Fibroblast of mammary gland (primary cell): ENCODE measurements around the gene MC3R.

ENCODE experiments used
- DNase-seq: peaks from one replicate; pipeline ENCODE4 v3.0.0-alpha.2; 2010; ENCODE audit warnings: low read depth
- H3K4me3 ChIP-seq: 2 replicates; pipeline ENCODE4 v1.5.1; 2011; ENCODE audit warnings: low read depth, mild to moderate bottlenecking, low read length, moderate library complexity; ENCODE audit not compliant: control insufficient read depth
- TF ChIP-seq, protein P1 (sequence below): conservative IDR thresholded peaks from 2 replicates; pipeline ENCODE4 v1.5.1; 2011; ENCODE audit warnings: low read depth, low read length, inconsistent platforms; ENCODE audit not compliant: control insufficient read depth, insufficient read depth

The MC3R gene

DNA sequence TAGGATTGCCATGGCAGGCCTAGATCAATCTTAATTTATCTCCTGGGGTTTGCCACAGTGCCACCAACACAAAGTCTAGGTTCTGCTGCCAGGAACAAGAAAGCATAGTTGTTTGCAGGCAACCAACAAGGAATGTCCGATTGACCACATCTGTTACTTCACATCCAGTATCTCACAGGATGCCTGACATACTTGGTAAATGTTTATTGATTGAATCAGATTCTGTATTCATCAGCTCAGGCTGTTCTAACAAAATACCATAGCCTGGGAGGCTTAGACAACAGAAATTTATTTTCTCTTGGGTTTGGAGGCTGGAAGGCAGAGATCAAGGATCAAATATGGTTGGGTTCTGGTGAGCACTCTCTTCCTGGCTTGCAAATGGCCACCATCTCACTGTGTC lies 26.3 kb upstream of the MC3R start:
- DNase-seq = peak; percentile 57
- TF ChIP-seq, protein P1, sequence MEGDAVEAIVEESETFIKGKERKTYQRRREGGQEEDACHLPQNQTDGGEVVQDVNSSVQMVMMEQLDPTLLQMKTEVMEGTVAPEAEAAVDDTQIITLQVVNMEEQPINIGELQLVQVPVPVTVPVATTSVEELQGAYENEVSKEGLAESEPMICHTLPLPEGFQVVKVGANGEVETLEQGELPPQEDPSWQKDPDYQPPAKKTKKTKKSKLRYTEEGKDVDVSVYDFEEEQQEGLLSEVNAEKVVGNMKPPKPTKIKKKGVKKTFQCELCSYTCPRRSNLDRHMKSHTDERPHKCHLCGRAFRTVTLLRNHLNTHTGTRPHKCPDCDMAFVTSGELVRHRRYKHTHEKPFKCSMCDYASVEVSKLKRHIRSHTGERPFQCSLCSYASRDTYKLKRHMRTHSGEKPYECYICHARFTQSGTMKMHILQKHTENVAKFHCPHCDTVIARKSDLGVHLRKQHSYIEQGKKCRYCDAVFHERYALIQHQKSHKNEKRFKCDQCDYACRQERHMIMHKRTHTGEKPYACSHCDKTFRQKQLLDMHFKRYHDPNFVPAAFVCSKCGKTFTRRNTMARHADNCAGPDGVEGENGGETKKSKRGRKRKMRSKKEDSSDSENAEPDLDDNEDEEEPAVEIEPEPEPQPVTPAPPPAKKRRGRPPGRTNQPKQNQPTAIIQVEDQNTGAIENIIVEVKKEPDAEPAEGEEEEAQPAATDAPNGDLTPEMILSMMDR = no peak
- H3K4me3 ChIP-seq = no peak overlapping the region

DNA sequence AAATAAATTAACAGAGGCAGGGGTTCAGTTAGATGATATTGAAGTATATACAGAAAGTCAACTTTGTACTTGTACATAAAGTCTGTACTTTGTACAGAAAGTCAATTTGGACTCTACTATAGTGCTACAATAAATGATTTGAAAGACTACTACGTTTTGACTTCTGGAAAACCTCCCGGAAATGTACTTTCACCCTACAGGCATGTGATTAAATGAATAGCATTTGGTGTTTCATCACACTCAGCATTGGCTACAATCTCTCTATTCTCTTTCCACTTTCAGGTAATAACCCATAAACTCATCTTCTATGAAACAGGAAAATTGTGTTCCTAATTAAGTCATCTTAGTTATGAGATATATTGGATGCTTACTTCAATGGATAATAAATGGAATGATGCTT lies 25.6 kb upstream of the MC3R start:
- no peak overlapping the region for H3K4me3 ChIP-seq
- TF ChIP-seq, protein P1 = no peak
- DNase-seq = no peak

DNA sequence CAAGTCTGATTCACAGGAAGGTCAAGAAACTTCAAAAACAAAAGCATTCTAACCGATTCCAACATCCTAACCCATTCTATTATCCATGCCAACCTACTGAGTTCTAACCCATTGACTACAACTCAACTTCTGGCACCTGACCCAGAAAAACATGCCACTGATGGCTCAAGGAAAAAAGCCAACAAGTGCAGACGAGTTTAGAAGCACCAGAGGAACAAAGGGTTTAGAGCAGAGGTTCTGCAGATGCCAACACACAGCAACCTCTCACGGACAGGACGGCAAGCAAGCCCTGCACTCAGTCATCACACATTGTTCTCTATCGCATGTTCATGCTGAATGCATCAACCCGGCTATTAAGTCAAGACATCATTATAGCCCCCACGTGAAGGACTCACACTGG lies 25.2 kb upstream of the MC3R start:
- DNase-seq = no peak
- H3K4me3 ChIP-seq = no peak overlapping the region

DNA sequence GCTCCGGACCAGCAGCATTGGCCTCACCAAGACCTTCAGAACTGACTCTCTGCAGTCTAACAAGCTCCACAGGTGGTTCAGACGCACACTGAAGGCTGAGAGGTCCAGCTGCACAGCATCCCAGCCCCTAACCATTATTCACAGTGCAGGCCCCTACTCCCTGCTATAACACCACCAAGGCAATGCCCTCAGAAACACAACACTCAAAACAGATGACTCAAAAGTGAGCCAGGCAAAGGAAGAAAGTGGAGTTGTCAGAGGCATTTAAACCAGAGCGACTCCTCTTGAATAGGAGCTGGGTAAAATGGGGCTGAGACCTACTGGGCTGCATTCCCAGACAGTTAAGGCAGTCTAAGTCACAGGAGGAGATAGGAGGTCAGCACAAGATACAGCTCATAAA lies 20.5 kb upstream of the MC3R start:
- no peak overlapping the region for H3K4me3 ChIP-seq
- DNase-seq = no peak
- TF ChIP-seq, protein P1 = no peak

More for the DNA sequence above, 25.2 kb upstream of the MC3R start:
- TF ChIP-seq, protein P1 = no peak

DNA sequence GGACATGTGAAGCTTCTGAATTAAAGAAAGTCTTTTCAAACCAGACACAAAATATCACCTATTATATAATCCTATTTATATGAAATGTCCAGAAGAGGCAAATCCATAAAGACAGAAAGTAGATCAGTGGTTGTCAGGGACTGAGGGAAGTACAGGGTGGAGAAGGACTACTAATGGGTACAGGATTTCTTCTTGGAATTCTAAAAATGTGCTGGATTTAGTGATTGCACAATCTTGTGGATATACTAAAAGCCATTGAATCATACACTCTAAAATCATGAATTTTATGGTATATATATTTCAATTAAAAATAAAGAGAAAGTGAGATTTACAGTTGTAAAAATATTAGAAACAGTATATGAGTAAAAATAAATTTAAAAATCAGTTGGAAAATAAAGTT lies 18.7 kb upstream of the MC3R start:
- TF ChIP-seq, protein P1 = no peak
- peak; percentile 10 for DNase-seq
- H3K4me3 ChIP-seq = no peak overlapping the region

DNA sequence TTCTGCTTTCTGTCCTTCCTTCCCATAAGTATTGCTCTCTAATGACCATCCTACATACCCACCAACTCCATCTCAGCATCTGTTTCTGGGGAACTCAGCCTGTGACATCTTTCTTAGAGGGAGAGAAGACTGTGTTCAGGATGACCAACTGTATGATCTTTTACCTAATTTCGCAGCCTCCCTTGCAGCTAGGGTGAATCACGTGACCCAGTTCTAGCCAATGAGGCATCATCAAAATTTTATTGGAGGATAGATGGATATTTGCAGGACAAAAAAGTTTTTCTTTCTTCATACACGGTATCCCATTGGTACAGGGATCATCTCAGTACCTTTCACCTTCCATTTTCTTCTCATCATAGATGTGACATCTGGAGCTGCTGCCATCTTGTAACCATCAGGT lies 14.4 kb upstream of the MC3R start:
- TF ChIP-seq, protein P1 = no peak
- no peak for DNase-seq

DNA sequence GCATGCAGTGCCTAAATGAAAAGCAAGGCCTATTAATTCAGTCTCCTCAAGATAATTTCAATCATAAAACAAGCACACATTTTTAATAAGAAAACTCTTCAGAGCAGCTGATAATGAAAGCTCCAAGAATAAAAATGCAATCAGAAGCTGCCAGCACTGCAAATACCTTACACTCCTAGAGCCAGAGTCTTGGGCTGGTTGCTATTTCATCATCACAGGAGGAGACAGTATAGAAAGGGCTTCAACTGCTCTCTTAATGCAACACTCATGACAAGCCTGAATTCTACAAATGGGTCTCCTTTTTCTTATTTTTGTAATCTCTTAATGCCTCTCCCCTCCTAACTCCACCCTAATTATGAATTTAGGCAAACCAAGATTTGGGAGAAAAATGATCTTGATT lies 11.2 kb upstream of the MC3R start:
- no peak overlapping the region for H3K4me3 ChIP-seq
- TF ChIP-seq, protein P1 = no peak
- DNase-seq = no peak

More for the DNA sequence above, 14.4 kb upstream of the MC3R start:
- H3K4me3 ChIP-seq = no peak overlapping the region
